ENCODE data around the gene SRPK2. TPM values are rescaled to one million over a fixed set of nuclear protein-coding genes. Genes with fewer than 3 reads are reported as not detected.

The SRPK2 gene
- total and polyA plus RNA-seq, 3 donors from 2014 or later = 181 to 293 (median 226) TPM

DNA sequence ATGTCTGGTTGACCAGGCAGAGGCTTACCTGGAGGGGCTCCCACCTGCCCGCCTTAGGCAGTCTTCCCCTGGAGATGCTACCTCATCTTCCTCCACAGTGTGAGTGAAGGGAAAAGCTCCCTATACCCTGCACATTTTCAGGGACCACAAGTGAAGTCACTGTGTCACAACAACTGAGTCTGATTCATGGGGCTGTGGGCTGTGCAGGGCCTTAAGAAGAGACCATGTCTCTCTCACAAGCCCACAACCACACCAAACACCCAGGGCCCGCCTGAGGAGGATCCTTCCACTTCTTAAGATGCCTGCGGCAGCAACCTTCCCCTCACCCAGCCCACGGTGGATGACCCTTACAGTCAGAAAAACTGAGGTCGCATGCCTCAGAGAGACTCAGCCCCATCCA, 256.4 kb downstream of the SRPK2 start:
- H3K9me3 ChIP-seq = no peaks in the 10 kb centered on the region
- H3K4me3 ChIP-seq = no peak overlapping the region
- no peaks in the 10 kb centered on the region for H3K36me3 ChIP-seq (ENCODE audit: low read depth, missing control alignments)
- DNase-seq = no peak
- no peaks in the 10 kb centered on the region for H3K27me3 ChIP-seq
- no peak overlapping the region for H3K27ac ChIP-seq
- intact Hi-C loops (cut with DNase I; ENCODE audit: low total_unique reads) = no loop called here
- peaks cover 4% of the 10 kb centered on the region for H3K4me1 ChIP-seq
- TF ChIP-seq, protein P1, sequence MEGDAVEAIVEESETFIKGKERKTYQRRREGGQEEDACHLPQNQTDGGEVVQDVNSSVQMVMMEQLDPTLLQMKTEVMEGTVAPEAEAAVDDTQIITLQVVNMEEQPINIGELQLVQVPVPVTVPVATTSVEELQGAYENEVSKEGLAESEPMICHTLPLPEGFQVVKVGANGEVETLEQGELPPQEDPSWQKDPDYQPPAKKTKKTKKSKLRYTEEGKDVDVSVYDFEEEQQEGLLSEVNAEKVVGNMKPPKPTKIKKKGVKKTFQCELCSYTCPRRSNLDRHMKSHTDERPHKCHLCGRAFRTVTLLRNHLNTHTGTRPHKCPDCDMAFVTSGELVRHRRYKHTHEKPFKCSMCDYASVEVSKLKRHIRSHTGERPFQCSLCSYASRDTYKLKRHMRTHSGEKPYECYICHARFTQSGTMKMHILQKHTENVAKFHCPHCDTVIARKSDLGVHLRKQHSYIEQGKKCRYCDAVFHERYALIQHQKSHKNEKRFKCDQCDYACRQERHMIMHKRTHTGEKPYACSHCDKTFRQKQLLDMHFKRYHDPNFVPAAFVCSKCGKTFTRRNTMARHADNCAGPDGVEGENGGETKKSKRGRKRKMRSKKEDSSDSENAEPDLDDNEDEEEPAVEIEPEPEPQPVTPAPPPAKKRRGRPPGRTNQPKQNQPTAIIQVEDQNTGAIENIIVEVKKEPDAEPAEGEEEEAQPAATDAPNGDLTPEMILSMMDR (IDR thresholded peaks at IDR 0.05) = no peak
- no peak for TF ChIP-seq POLR2A (IDR thresholded peaks at IDR 0.05)
- WGBS, 2 donors = 92 to 94% methylated on average over 4 to 5 of the region's 5 CpGs

DNA sequence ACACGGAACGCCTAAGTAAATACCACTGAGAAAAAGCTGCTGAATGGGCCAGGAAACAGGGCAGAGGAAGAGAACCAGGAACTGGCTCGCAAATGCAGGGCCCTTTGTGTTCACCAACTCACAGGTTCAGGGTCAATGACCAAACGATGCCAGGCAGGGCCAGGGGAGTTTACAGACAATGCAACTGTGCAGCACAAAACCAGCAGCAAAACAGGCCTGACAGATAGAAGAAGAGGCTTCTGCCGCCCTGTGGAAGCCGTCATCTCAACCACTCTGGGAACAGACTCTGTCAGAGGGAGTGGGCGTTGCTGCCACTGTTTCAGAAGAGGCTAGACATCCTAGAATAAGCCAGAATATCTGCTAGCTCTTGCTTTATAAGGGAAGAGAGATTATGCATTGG, 256.8 kb downstream of the SRPK2 start:
- Histone ChIP-seq H3K4me3 (no peak overlapping the region), H3K36me3 (ENCODE audit: low read depth, missing control alignments) (no peaks in the 10 kb centered on the region), H3K27me3 (no peaks in the 10 kb centered on the region), H3K4me1 (no peaks in the 10 kb centered on the region), H3K9me3 (no peaks in the 10 kb centered on the region), H3K27ac (no peak overlapping the region)
- intact Hi-C loops (cut with DNase I; ENCODE audit: low total_unique reads) = no loop called here
- DNase-seq = no peak
- TF ChIP-seq POLR2A (IDR thresholded peaks at IDR 0.05) = no peak
- TF ChIP-seq, protein P1 (IDR thresholded peaks at IDR 0.05) = no peak
- WGBS, 2 donors = 76 to 81% methylated on average over 7 of the region's 7 CpGs

DNA sequence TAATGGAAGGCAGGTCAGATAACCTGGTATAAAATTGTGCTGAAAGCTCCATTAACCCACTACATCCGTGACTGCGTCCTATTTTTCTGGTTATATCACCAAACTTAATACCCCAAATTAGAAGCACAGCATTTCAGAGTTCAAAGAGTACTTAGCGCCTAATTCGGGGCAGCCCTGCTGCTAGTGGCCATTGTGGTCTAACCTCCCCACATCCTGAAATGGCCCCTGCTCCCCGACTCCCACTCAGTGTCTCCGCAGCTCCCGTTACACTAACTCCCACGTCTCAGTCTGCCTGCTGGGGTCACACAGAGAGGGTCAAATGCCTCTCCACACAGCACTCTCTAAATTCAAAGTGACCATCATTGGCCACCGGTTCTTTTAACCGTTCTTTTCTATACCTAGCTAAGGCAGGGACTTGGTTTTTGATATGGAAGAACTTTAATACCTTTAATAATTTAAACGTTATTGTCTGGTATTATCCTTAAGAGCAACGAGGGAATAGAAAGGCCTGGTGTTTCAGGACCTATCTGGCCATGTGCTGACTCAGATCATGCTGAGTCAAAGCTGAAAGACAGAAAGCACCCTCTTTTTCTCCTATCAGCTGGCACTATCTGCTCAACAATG, 257.6 kb downstream of the SRPK2 start:
- DNase-seq = no peak
- TF ChIP-seq, protein P1 (IDR thresholded peaks at IDR 0.05) = no peak
- TF ChIP-seq POLR2A (IDR thresholded peaks at IDR 0.05) = no peak
- no peaks in the 10 kb centered on the region for H3K27me3 ChIP-seq
- H3K27ac ChIP-seq = no peak overlapping the region
- no peaks in the 10 kb centered on the region for H3K4me1 ChIP-seq
- H3K36me3 ChIP-seq (ENCODE audit: low read depth, missing control alignments) = no peaks in the 10 kb centered on the region
- intact Hi-C loops (cut with DNase I; ENCODE audit: low total_unique reads) = no loop called here
- no peak overlapping the region for H3K4me3 ChIP-seq
- no peaks in the 10 kb centered on the region for H3K9me3 ChIP-seq
- 71 to 76% methylated on average over 12 of the region's 12 CpGs for WGBS, 2 donors

DNA sequence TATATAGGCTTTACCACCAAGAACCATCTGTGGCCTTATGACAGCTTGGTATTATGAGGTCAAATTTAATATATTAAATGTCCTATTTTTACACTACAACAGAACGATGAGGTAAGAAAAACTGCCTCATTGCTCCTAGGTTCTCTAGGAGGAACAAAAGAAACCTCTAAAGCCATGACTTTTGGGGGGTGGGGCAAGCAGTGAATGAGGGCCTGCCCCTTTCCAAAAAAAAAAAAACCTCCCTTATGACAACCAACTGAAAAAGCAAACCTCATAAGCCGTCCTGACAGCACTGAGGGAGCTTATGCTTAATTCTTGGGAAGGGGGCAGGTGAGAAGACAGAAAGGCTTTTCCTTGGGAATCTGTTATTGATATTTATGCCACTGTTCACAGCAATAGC, 258.1 kb downstream of the SRPK2 start:
- Histone ChIP-seq H3K4me3 (no peak overlapping the region), H3K36me3 (ENCODE audit: low read depth, missing control alignments) (no peaks in the 10 kb centered on the region), H3K27ac (no peak overlapping the region), H3K9me3 (no peaks in the 10 kb centered on the region), H3K4me1 (no peaks in the 10 kb centered on the region), H3K27me3 (no peaks in the 10 kb centered on the region)
- no peak for TF ChIP-seq POLR2A (IDR thresholded peaks at IDR 0.05)
- TF ChIP-seq, protein P1 (IDR thresholded peaks at IDR 0.05) = no peak
- WGBS, 2 donors = 88 to 96% methylated on average over 2 of the region's 2 CpGs
- no peak for DNase-seq
- intact Hi-C loops (cut with DNase I; ENCODE audit: low total_unique reads) = no loop called here

DNA sequence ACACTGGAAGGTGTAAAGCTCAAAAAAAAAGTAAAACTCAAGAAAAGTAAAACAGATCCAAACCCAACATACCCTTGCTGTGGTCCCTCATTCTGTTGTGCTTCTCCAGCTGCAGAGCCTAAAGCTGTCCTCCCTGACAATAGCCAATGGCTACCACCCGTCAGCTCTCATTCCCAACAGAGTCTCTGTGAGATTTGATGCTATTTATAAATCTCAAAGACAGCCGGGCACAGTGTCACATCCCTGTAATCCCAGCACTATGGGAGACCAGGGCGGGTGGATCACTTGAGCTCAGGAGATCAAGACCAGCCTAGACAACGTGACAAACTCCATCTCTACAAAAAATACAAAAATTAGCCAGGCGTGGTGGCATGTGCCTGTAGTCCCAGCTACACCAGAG, 258.7 kb downstream of the SRPK2 start:
- Histone ChIP-seq H3K27ac (no peak overlapping the region), H3K4me3 (no peak overlapping the region), H3K4me1 (no peaks in the 10 kb centered on the region), H3K27me3 (no peaks in the 10 kb centered on the region), H3K36me3 (ENCODE audit: low read depth, missing control alignments) (no peaks in the 10 kb centered on the region), H3K9me3 (no peaks in the 10 kb centered on the region)
- WGBS, 2 donors = 86 to 90% methylated on average over 5 of the region's 5 CpGs
- DNase-seq = no peak
- TF ChIP-seq POLR2A (IDR thresholded peaks at IDR 0.05) = no peak
- intact Hi-C loops (cut with DNase I; ENCODE audit: low total_unique reads) = no loop called here

All from testis (tissue), 3 donors.